K562 (cell line): ENCODE results near the gene TMEM202. TPM values are rescaled to one million over a fixed set of nuclear protein-coding genes. Genes with fewer than 3 reads are reported as not detected.

Source experiments
- CBX5 ChIP-seq: IDR thresholded peaks from 2 replicates; pipeline ENCODE4 v1.6.1; 2014; ENCODE audit warnings: low read depth, borderline replicate concordance
- DDX20 ChIP-seq: fragments of 450-650 bp; IDR thresholded peaks from 2 replicates; pipeline ENCODE4 v1.6.1; 2016; ENCODE audit warnings: missing genetic modification characterization, low read depth, mild to moderate bottlenecking, missing compliant biosample characterization, moderate library complexity
- EGR1 ChIP-seq: fragments of 450-650 bp; conservative IDR thresholded peaks from 2 replicates; pipeline ENCODE4 v1.6.1; 2017; ENCODE audit warnings: mild to moderate bottlenecking
- FOXA3 ChIP-seq, 2 experiments: fragments of 450-650 bp in 1 of 2; sonication (generic) in 1 of 2; formaldehyde crosslinking; IDR thresholded peaks in 1 of 2; conservative IDR thresholded peaks in 1 of 2; 2 replicates each; pipeline versions ENCODE4 v1.4.0 to v1.8.0; 2020 to 2022; ENCODE audit warnings: mild to moderate bottlenecking in 2 of 2, missing genetic modification reagents in 1 of 2
- GTF2B ChIP-seq: IDR thresholded peaks from 2 replicates; pipeline ENCODE4 v1.6.1; 2011; ENCODE audit not compliant: insufficient read length; ENCODE audit errors: extremely low read depth
- KDM1A ChIP-seq, 2 experiments: fragments of 450-650 bp; IDR thresholded peaks; 2 replicates each; pipeline ENCODE4 v1.6.1; 2016; ENCODE audit warnings: mild to moderate bottlenecking in 2 of 2
- KDM4B ChIP-seq, 2 experiments: fragments of 450-650 bp in 1 of 2; sonication (generic) in 1 of 2; IDR thresholded peaks; 2 replicates each; pipeline ENCODE4 v1.6.1; 2016 to 2017; ENCODE audit warnings: borderline replicate concordance in 2 of 2, antibody characterized with exemption in 1 of 2, low read depth in 1 of 2, mild to moderate bottlenecking in 1 of 2
- MEIS2 ChIP-seq: fragments of 450-650 bp; IDR thresholded peaks from 2 replicates; pipeline ENCODE4 v1.6.1; 2014; ENCODE audit warnings: mild to moderate bottlenecking; ENCODE audit not compliant: partially characterized antibody
- MLLT1 ChIP-seq, 2 experiments: fragments of 450-650 bp; IDR thresholded peaks; 2 replicates each; pipeline ENCODE4 v1.6.1; 2016
- MTA3 ChIP-seq: fragments of 450-650 bp; formaldehyde crosslinking; IDR thresholded peaks from 2 replicates; pipeline ENCODE4 v1.6.1; 2017; ENCODE audit warnings: mild to moderate bottlenecking, borderline replicate concordance
- NCOR1 ChIP-seq: fragments of 450-650 bp; IDR thresholded peaks from 2 replicates; pipeline ENCODE4 v1.6.1; 2016; ENCODE audit warnings: mild to moderate bottlenecking, moderate library complexity
- NR2F6 ChIP-seq: fragments of 450-650 bp; formaldehyde crosslinking; IDR thresholded peaks from 2 replicates; pipeline ENCODE4 v1.4.0; 2020; ENCODE audit warnings: mild to moderate bottlenecking
- PHF8 ChIP-seq: fragments of 200-600 bp; sonication (generic); IDR thresholded peaks from 2 replicates; pipeline ENCODE4 v1.6.1; 2012; ENCODE audit warnings: mixed run types, mild to moderate bottlenecking, inconsistent platforms, low read length, moderate library complexity, borderline replicate concordance
- PHTF2 ChIP-seq: fragments of 250-450 bp; sonication (Bioruptor Pico); IDR thresholded peaks from 2 replicates; pipeline ENCODE4 v1.5.0; 2021; ENCODE audit warnings: mild to moderate bottlenecking
- PRDM10 ChIP-seq: fragments of 450-650 bp; IDR thresholded peaks from 2 replicates; pipeline ENCODE4 v1.6.1; 2018; ENCODE audit not compliant: partially characterized antibody
- RBM14 ChIP-seq: fragments of 200-400 bp; formaldehyde crosslinking; IDR thresholded peaks from 2 replicates; pipeline ENCODE4 v1.6.1; 2018; ENCODE audit warnings: low read depth, mild to moderate bottlenecking, low read length, moderate library complexity, borderline replicate concordance; ENCODE audit not compliant: insufficient read depth
- SMARCE1 ChIP-seq: fragments of 450-650 bp; IDR thresholded peaks from 2 replicates; pipeline ENCODE4 v1.7.1; 2016; ENCODE audit warnings: mild to moderate bottlenecking
- SP1 ChIP-seq: sonication (generic); formaldehyde crosslinking; IDR thresholded peaks from 2 replicates; pipeline ENCODE4 v1.8.1; 2022; ENCODE audit warnings: mild to moderate bottlenecking, missing genetic modification reagents
- TSC22D4 ChIP-seq: fragments of 450-650 bp; IDR thresholded peaks from 2 replicates; pipeline ENCODE4 v1.6.1; 2016; ENCODE audit warnings: missing genetic modification characterization, missing biosample characterization, control low read depth
- ZFP1 ChIP-seq: fragments of 450-650 bp; formaldehyde crosslinking; IDR thresholded peaks from 2 replicates; pipeline ENCODE4 v1.4.0; 2020; ENCODE audit warnings: mild to moderate bottlenecking, mixed read lengths
- ZNF354B ChIP-seq: fragments of 250-450 bp; sonication (Bioruptor Pico); IDR thresholded peaks from 2 replicates; pipeline ENCODE4 v1.4.0; 2020
- polyA plus RNA-seq, 8 experiments: library from polyadenylated mRNA; depleted of rRNA in 4 of 8; stranded (reverse) in 5 of 8; unstranded in 3 of 8; fragments of >200 nt; fragmentation: Nextera tagmentation in 2 of 8; fragmentation: Illumina TruSeq in 1 of 8; extraction: Ambion mirVana in 2 of 8; extraction: Trizol in 1 of 8; gene quantifications; 2 replicates each; pipeline versions ENCODE4 v1.2.1 to v1.2.3, GENCODE V29; 2011 to 2014; ENCODE audit warnings: inconsistent platforms in 1 of 8, missing spikeins in 1 of 8
- total RNA-seq, 7 experiments: library from RNA; depleted of rRNA in 6 of 7; stranded (reverse); fragments of >200 nt in 6 of 7; fragmentation: Illumina TruSeq in 2 of 7; extraction: Trizol in 2 of 7; gene quantifications; 2 replicates each; pipeline versions ENCODE4 v1.2.1 to v1.2.3, GENCODE V29; 2011 to 2021; ENCODE audit warnings: low replicate concordance in 1 of 7

Gene TMEM202
- total and polyA plus RNA-seq, 9 of the 15 experiments (the other 6 are each of a cell fraction or from before 2014, with no cell fraction given): not detected

- TF ChIP-seq NR2F6 (CRISPR knock-in tag) (no peak), PHF8 (no peak), MEIS2 (peak; percentile 34), ZFP1 (CRISPR knock-in tag) (no peak), ZNF354B (no peak), MTA3 (no peak), TSC22D4 (tag) (no peak), SMARCE1 (peak; percentile 16; the same call in 1 of the 2 replicates), CBX5 (no peak), NCOR1 (peak; percentile 13; the same call in 1 of the 2 replicates), RBM14 (no peak), MLLT1 (IDR thresholded peaks at IDR 0.05) (no peak), SP1 (no peak), PHTF2 (no peak), GTF2B (no peak), KDM4B (IDR thresholded peaks at IDR 0.05; ENCODE audit: borderline replicate concordance in 2 of 2, low read depth in 1 of 2) (no peak), KDM1A (IDR thresholded peaks at IDR 0.05) (peak; percentile 42 to 49; a peak in 1 of 4 replicates), PRDM10 (peak; percentile 7), EGR1 (peak; percentile 83), FOXA3 (CRISPR knock-in tag; conservative IDR thresholded peaks at IDR 0.05 in 1 of 2, IDR thresholded peaks at IDR 0.05 in 1 of 2) (0 out of 4 replicates have a peak, but pooled peaks of 1 of the 2 experiments have one; percentile 11), DDX20 (tag) (no peak)
These were observed 39.4 kb upstream of the TMEM202 start (continued) for GRCh38 chr15:72358650-72359171.
